ENCODE data around the gene CAMSAP1. TPM values are rescaled to one million over a fixed set of nuclear protein-coding genes. Genes with fewer than 3 reads are reported as not detected.

CAMSAP1 gene, protein sequence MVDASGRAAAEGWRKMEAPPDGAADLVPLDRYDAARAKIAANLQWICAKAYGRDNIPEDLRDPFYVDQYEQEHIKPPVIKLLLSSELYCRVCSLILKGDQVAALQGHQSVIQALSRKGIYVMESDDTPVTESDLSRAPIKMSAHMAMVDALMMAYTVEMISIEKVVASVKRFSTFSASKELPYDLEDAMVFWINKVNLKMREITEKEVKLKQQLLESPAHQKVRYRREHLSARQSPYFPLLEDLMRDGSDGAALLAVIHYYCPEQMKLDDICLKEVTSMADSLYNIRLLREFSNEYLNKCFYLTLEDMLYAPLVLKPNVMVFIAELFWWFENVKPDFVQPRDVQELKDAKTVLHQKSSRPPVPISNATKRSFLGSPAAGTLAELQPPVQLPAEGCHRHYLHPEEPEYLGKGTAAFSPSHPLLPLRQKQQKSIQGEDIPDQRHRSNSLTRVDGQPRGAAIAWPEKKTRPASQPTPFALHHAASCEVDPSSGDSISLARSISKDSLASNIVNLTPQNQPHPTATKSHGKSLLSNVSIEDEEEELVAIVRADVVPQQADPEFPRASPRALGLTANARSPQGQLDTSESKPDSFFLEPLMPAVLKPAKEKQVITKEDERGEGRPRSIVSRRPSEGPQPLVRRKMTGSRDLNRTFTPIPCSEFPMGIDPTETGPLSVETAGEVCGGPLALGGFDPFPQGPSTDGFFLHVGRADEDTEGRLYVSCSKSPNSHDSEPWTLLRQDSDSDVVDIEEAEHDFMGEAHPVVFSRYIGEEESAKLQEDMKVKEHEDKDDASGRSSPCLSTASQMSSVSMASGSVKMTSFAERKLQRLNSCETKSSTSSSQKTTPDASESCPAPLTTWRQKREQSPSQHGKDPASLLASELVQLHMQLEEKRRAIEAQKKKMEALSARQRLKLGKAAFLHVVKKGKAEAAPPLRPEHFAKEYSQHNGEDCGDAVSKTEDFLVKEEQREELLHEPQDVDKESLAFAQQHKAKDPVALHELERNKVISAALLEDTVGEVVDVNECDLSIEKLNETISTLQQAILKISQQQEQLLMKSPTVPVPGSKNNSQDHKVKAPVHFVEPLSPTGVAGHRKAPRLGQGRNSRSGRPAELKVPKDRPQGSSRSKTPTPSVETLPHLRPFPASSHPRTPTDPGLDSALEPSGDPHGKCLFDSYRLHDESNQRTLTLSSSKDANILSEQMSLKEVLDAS (N-terminal part only)
- 10 to 100 TPM; 18.6 to 34.3 (median 20.0) TPM for total RNA-seq
- 1 to 10 TPM; 2.4 to 4.1 (median 2.8) TPM for polyA plus RNA-seq
- long read RNA-seq, donor 1, result 0 reads
- long read RNA-seq, donor 2, result 0 reads

DNA sequence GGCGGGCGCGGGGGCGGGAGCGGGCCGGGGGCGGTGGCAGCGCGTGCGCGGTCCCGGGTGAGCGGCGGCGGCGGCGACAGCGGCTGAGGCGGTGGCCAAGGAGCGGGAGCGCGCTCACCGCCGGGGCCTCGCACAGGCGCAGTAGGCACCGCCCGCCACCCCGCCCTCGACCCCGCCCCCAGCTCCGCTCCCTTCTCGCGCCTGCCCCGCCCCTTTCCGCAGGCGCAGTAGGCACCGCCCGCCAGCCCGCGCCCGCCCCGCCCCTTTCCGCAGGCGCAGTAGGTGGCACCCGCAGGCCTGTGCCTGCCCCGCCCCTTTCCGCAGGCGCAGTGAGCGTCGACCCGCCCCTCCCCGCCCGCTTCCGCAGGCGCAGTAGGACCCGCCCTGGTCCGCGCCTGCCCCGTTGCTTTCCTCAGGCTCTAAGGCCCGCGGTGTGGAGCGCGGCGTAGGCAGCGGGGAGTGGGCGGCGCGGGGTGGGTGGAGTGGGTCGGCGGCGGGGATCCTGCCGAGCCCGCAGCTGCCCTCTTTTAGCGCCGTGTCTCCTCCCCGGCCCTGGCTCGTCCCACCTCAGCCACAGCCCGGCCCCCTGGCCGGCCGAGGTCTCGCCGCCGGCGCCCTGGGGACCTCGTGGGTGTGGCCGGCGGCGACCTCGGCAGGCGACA, at the start of gene CAMSAP1:
Gene CAMSAP1, minus strand, starts transcription at position 116 of the 662 bp plus-strand sequence. CDS start 387 bp downstream, outside the sequence.
- peak; percentile 98 for DNase-seq
- H3K9me3 ChIP-seq, result peaks cover 0 to 4% (median 0%) of the 10 kb centered on the region in 8 donors
- TF ChIP-seq POLR2A (IDR thresholded peaks at IDR 0.05), result peak in 1 of 3 donors; percentile 53
- TF ChIP-seq POLR2AphosphoS5 (IDR thresholded peaks at IDR 0.05), result peak; percentile 89 to 91 (median 91)
- TF ChIP-seq, protein P1, sequence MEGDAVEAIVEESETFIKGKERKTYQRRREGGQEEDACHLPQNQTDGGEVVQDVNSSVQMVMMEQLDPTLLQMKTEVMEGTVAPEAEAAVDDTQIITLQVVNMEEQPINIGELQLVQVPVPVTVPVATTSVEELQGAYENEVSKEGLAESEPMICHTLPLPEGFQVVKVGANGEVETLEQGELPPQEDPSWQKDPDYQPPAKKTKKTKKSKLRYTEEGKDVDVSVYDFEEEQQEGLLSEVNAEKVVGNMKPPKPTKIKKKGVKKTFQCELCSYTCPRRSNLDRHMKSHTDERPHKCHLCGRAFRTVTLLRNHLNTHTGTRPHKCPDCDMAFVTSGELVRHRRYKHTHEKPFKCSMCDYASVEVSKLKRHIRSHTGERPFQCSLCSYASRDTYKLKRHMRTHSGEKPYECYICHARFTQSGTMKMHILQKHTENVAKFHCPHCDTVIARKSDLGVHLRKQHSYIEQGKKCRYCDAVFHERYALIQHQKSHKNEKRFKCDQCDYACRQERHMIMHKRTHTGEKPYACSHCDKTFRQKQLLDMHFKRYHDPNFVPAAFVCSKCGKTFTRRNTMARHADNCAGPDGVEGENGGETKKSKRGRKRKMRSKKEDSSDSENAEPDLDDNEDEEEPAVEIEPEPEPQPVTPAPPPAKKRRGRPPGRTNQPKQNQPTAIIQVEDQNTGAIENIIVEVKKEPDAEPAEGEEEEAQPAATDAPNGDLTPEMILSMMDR (IDR thresholded peaks at IDR 0.05 in 8 of 11, conservative IDR thresholded peaks at IDR 0.05 in 3 of 11), result peak in 2 of 11 experiments; percentile 12 to 15
- WGBS, 5 donors, result 0 to 1% (median 1%) methylated on average over 4 to 91 of the region's 91 CpGs; no CpG with 5 or more reads in 1 of the 5 donors
- intact Hi-C loops (cut with DNase I; ENCODE audit: low total_unique reads), result loop anchor here (5.0 kb wide), 1 partner anchor 55 kb away; the partner anchor contains the start of gene UBAC1
- H3K27me3 ChIP-seq (replicated peaks in 1 of 7), result no peaks in the 10 kb centered on the region
- peaks cover 0 to 22% (median 6%) of the 10 kb centered on the region in 6 donors for H3K36me3 ChIP-seq
- H3K4me1 ChIP-seq, result peaks cover 29 to 73% (median 58%) of the 10 kb centered on the region in 6 donors
- peak within 1 kb of the TSS; percentile 75 to 94 (median 89) for H3K27ac ChIP-seq
- peak within 1 kb of the TSS; percentile 71 to 98 (median 85) for H3K4me3 ChIP-seq

DNA sequence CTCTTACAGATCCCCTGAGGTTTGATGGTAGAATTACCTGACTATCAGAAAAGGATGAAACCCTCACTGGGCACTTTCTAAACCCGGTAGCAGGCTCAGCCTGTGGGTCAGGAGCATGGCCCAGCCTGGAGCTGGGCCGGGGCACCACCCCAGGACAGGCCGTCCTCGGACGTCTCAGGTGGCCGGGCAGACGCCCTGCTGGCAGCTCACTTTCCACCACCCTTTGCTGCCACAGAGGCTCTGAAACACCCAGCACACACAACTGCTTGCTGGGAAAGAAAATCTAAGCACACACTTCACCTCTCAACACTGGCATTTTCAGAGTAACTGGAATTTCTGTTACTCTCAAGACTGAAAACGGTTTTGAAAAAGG, 49.4 kb upstream of the CAMSAP1 start:
- Histone ChIP-seq H3K36me3 (peaks cover 5 to 48% (median 22%) of the 10 kb centered on the region in 6 donors), H3K4me3 (no peak overlapping the region), H3K27ac (no peak overlapping the region), H3K9me3 (no peaks in the 10 kb centered on the region), H3K27me3 (replicated peaks in 1 of 7) (no peaks in the 10 kb centered on the region), H3K4me1 (peaks cover 10 to 54% (median 34%) of the 10 kb centered on the region in 6 donors)
- WGBS, 5 donors, result 87 to 96% (median 91%) methylated on average over 7 to 8 of the region's 8 CpGs
- TF ChIP-seq POLR2AphosphoS5 (IDR thresholded peaks at IDR 0.05) (no peak), POLR2A (IDR thresholded peaks at IDR 0.05) (no peak)
- TF ChIP-seq, protein P1 (IDR thresholded peaks at IDR 0.05 in 8 of 11, conservative IDR thresholded peaks at IDR 0.05 in 3 of 11), result no peak
- intact Hi-C loops (cut with DNase I; ENCODE audit: low total_unique reads), result no loop called here
- DNase-seq, result no peak

DNA sequence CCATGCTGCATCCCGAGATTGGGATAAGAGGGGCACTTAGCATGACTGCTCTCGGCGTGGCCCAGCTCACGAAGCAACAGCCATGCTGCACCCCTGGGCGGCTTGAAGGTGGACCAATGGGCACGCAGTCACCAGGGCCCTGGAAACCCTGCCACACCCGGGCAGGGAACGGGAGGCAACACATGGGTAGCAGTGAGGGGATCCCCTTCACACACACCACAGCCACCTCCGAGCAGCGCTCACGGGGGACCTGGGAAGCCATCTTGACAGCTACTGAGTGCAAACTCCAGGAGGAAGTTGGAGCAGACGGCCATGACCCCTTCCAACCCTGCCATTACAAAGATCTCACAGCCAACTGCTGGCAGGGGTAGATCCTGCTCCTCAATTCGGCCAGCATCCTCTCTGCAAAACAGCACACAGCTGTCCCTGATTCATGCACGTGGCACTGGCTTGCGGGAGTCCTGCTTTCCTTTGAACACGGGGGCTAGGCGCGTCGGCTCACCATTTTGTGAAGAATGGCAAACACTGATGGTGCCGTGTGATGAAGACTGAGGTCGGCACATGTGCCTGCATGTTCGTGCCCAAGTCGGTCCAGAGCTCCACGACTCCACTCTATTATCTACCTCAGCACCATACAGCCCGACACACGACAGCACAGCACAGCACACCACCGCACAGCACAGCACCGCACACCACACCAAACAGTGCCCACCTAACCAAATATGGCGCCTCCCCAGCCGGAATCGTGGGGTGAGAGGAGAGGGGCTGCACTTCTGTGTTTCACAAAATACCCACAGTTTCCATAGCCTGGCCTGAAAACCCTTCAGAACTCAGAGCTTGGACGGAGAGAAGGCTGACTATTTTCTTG, 48.8 kb upstream of the CAMSAP1 start:
- peaks cover 5 to 54% (median 25%) of the 10 kb centered on the region in 6 donors for H3K36me3 ChIP-seq
- H3K27me3 ChIP-seq (replicated peaks in 1 of 7), result no peaks in the 10 kb centered on the region
- whole genome bisulfite sequencing, 5 donors, result 72 to 93% (median 86%) methylated on average over 18 to 32 of the region's 32 CpGs
- peaks cover 10 to 48% (median 28%) of the 10 kb centered on the region in 6 donors for H3K4me1 ChIP-seq
- H3K27ac ChIP-seq, result no peak overlapping the region
- no peaks in the 10 kb centered on the region for H3K9me3 ChIP-seq
- intact Hi-C loops (cut with DNase I; ENCODE audit: low total_unique reads), result no loop called here
- TF ChIP-seq, protein P1 (IDR thresholded peaks at IDR 0.05 in 8 of 11, conservative IDR thresholded peaks at IDR 0.05 in 3 of 11), result no peak
- TF ChIP-seq POLR2AphosphoS5 (IDR thresholded peaks at IDR 0.05), result peak in 1 of 3 donors; percentile 14
- DNase-seq, result no peak
- no peak overlapping the region for H3K4me3 ChIP-seq
